DOHH2 (cell line): ENCODE data around the gene TACR1.

ENCODE experiments used
- EZH2phosphoT487 ChIP-seq: fragments of 200-600 bp; sonication (generic); IDR thresholded peaks from 2 replicates; pipeline ENCODE4 v1.6.1; 2017; ENCODE audit warnings: borderline replicate concordance, mild to moderate bottlenecking, antibody characterized with exemption, low read length, moderate library complexity, mixed read lengths
- TF ChIP-seq, protein P1 (sequence below): fragments of 200-600 bp; sonication (generic); IDR thresholded peaks from one replicate; pipeline ENCODE4 v1.5.1; 2014; ENCODE audit warnings: antibody characterized with exemption, mild to moderate bottlenecking, low read depth, low read length; ENCODE audit not compliant: poor library complexity, severe bottlenecking

DNA sequence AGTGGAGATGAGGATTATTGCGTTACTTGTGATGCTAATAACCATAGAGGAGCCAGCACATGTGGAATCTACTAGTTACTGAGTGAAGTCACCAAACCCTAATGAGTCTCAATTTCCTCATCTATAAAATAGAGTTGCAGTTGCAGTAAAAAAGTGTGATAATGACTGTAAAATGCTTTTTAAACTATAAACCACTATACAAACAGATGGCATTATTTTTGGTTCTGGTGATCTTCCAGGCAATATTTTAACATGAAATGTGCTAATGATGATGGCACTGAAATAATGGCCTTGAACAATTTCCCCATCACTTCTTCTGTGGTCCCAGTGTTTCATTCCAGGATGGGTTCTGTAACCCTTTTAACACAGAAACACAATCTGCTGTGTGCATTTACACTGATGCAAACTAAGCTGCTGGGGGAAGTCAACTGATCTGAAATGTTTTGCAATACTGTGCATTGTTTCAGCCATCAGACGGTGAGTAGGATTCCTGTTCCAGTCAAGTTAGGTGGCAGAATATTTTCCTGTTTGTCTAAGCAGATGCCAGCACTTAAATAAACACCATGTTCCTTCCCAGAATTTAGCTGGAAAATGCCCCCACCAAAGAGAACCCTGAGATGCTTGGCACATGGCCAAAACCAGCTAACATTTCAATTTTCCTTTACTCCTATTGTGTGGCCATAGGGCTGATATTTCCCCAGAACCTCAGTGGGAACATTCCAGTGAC is 52.6 kb downstream of the TACR1 start:
- TF ChIP-seq, protein P1, sequence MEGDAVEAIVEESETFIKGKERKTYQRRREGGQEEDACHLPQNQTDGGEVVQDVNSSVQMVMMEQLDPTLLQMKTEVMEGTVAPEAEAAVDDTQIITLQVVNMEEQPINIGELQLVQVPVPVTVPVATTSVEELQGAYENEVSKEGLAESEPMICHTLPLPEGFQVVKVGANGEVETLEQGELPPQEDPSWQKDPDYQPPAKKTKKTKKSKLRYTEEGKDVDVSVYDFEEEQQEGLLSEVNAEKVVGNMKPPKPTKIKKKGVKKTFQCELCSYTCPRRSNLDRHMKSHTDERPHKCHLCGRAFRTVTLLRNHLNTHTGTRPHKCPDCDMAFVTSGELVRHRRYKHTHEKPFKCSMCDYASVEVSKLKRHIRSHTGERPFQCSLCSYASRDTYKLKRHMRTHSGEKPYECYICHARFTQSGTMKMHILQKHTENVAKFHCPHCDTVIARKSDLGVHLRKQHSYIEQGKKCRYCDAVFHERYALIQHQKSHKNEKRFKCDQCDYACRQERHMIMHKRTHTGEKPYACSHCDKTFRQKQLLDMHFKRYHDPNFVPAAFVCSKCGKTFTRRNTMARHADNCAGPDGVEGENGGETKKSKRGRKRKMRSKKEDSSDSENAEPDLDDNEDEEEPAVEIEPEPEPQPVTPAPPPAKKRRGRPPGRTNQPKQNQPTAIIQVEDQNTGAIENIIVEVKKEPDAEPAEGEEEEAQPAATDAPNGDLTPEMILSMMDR = no peak
- no peak for TF ChIP-seq EZH2phosphoT487
